ENCODE results near the gene ALG8.

- no peak for TF ChIP-seq EZH2 (IDR thresholded peaks at IDR 0.05)
- TF ChIP-seq, protein P1, sequence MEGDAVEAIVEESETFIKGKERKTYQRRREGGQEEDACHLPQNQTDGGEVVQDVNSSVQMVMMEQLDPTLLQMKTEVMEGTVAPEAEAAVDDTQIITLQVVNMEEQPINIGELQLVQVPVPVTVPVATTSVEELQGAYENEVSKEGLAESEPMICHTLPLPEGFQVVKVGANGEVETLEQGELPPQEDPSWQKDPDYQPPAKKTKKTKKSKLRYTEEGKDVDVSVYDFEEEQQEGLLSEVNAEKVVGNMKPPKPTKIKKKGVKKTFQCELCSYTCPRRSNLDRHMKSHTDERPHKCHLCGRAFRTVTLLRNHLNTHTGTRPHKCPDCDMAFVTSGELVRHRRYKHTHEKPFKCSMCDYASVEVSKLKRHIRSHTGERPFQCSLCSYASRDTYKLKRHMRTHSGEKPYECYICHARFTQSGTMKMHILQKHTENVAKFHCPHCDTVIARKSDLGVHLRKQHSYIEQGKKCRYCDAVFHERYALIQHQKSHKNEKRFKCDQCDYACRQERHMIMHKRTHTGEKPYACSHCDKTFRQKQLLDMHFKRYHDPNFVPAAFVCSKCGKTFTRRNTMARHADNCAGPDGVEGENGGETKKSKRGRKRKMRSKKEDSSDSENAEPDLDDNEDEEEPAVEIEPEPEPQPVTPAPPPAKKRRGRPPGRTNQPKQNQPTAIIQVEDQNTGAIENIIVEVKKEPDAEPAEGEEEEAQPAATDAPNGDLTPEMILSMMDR (IDR thresholded peaks at IDR 0.05), result no peak
- TF ChIP-seq EZH2phosphoT487 (IDR thresholded peaks at IDR 0.05), result no peak
Measured at GRCh38 chr11:78181185-78181584, 41.8 kb upstream of the ALG8 start.
